Pancreas (tissue), 10 donors: ENCODE results near the gene ZCCHC9. TPM values are rescaled to one million over a fixed set of nuclear protein-coding genes. Genes with fewer than 3 reads are reported as not detected.
"Not testable (repeated sequence)": the region's sequence is repeated elsewhere in the genome, so short reads cannot be mapped to it uniquely, and the experiment has no call there.

Experiments
- ATAC-seq, 4 donors: fragments of 200-7000 bp; cut with Tn5 transposase; one replicate each; pipeline versions ENCODE4 v1.8.0 to v1.9.1; 2020; ENCODE audit warnings: mild to moderate bottlenecking in 4 of 4, moderate library complexity in 4 of 4
- DNase-seq, 6 donors: peaks; one replicate each; pipeline ENCODE4 v3.0.0-alpha.2; 2020
- FAIRE-seq: peaks from 2 replicates; lab custom pipeline; 2012; peaks lifted over from hg19 to GRCh38; lab: Jason Lieb, UNC
- H3K27ac ChIP-seq, 4 donors: fragments of 200-600 bp; sonication (generic); 1 replicate in 3 of 4; 2 replicates in 1 of 4; pipeline versions ENCODE4 v1.5.0 to v1.8.0; 2020
- H3K27me3 ChIP-seq, 4 donors: fragments of 200-600 bp; one replicate each; pipeline ENCODE4 v1.8.0; 2021
- H3K36me3 ChIP-seq, 3 donors: fragments of 200-600 bp; sonication (generic) in 1 of 3; one replicate each; pipeline versions ENCODE4 v1.5.0 to v1.8.0; 2020 to 2021
- H3K4me1 ChIP-seq, 3 donors: fragments of 200-600 bp; one replicate each; pipeline ENCODE4 v1.8.0; 2021
- H3K4me3 ChIP-seq, 4 donors: fragments of 200-600 bp; sonication (generic) in 2 of 4; one replicate each; pipeline versions ENCODE4 v1.5.0 to v1.8.0; 2020 to 2021
- H3K9me3 ChIP-seq, 4 donors: fragments of 200-600 bp; one replicate each; pipeline ENCODE4 v1.8.0; 2021
- CTCF ChIP-seq, 4 donors: fragments of 200-600 bp; sonication (generic) in 3 of 4; IDR thresholded peaks; one replicate each; pipeline versions ENCODE4 v1.5.0 to v1.8.0; 2021; ENCODE audit warnings: antibody characterized with exemption in 4 of 4
- WGBS, 2 donors: extraction: QIAGEN DNeasy Blood & Tissue Kit; methylation state at CpG; one replicate each; pipeline ENCODE4 v1.1.7; 2013; 5-methylcytosine and 5-hydroxymethylcytosine counted together
- intact Hi-C, 3 donors: fragments of 100-400 bp; cut with DNase I; formaldehyde crosslinking; loops; one replicate each; pipeline versions ENCODE4 v1.11.1 to v1.14.2; 2022
- polyA plus RNA-seq, 2 donors: library from polyadenylated mRNA; stranded (reverse); fragments of 200-250 nt; gene quantifications; one replicate each; pipeline ENCODE4 v1.2.3, GENCODE V29; 2013
- total RNA-seq, 6 donors: library from RNA; stranded (reverse); fragmentation: NEBNext Ultra II Directional in 4 of 6; extraction: Animal tissue kit (Norgen Biotek cat#: 25700) in 4 of 6; gene quantifications; one replicate each; pipeline versions ENCODE4 v1.2.1 to v1.2.4, GENCODE V29; 2021 to 2023
- donor health status: healthy with polysubstance abuse.
- donor health status: DM: no; HTN: no; CAD: no; lungs with moderate emphysema.
- donor health status: DM: no; HTN: no; CAD: no.
- donor health status: control.
- donor health status: control.
- donor health status: Bipolar disorder and iron deficiency.
- donor health status: DM: yes; HTN: yes; CAD: no.
- donor health status: DM: no; HTN: no; CAD: no.
- donor health status: DM: no; HTN: no; CAD: no.
- donor health status: DM: yes; HTN: yes; CAD: no.

Gene ZCCHC9
- total and polyA plus RNA-seq, 8 donors, result 6.1 to 14.7 (median 7.6) TPM

GRCh38 chr5:81336556-81336955 lies 35.2 kb downstream of the ZCCHC9 start:
- intact Hi-C loops, result no loop called here

GRCh38 chr5:81337803-81338202 lies 36.4 kb downstream of the ZCCHC9 start:
- ATAC-seq, result no peak
- H3K27me3 ChIP-seq, result no peaks in the 10 kb centered on the region
- TF ChIP-seq CTCF (IDR thresholded peaks at IDR 0.05), result no peak

More at GRCh38 chr5:81336556-81336955, 35.2 kb downstream of the ZCCHC9 start:
- Histone ChIP-seq H3K4me1 (no peaks in the 10 kb centered on the region), H3K9me3 (no peaks in the 10 kb centered on the region), H3K4me3 (no peak overlapping the region), H3K27me3 (no peaks in the 10 kb centered on the region), H3K27ac (no peak overlapping the region), H3K36me3 (no peaks in the 10 kb centered on the region)
- no peak for TF ChIP-seq CTCF (IDR thresholded peaks at IDR 0.05)
- ATAC-seq (no peak), DNase-seq (no peak), FAIRE-seq (no peak)
- 9 to 15% methylated on average over 1 of the region's 1 CpG for WGBS, 2 donors

GRCh38 chr5:81338213-81338612 lies 36.8 kb downstream of the ZCCHC9 start:
- intact Hi-C loops, ATAC-seq, H3K36me3 ChIP-seq, DNase-seq, H3K4me1 ChIP-seq, H3K4me3 ChIP-seq, FAIRE-seq, H3K27ac ChIP-seq, H3K9me3 ChIP-seq, H3K27me3 ChIP-seq: not testable (repeated sequence)
- 56 to 57% methylated on average over 3 of the region's 3 CpGs for WGBS, 2 donors

More at GRCh38 chr5:81337803-81338202, 36.4 kb downstream of the ZCCHC9 start:
- Histone ChIP-seq H3K27ac (no peak overlapping the region), H3K4me1 (no peaks in the 10 kb centered on the region), H3K36me3 (no peaks in the 10 kb centered on the region), H3K9me3 (no peaks in the 10 kb centered on the region), H3K4me3 (no peak overlapping the region)
- intact Hi-C loops, result no loop called here
- no peak for DNase-seq
- no peak for FAIRE-seq
- 45 to 47% methylated on average over 2 of the region's 2 CpGs for WGBS, 2 donors

GRCh38 chr5:81344736-81345135 lies 43.3 kb downstream of the ZCCHC9 start:
- no peak overlapping the region for H3K27ac ChIP-seq
- no peaks in the 10 kb centered on the region for H3K4me1 ChIP-seq
- no peaks in the 10 kb centered on the region for H3K36me3 ChIP-seq
- no peak for ATAC-seq
- WGBS, 2 donors, result 82 to 88% methylated on average over 13 of the region's 13 CpGs
- H3K27me3 ChIP-seq, result no peaks in the 10 kb centered on the region
- H3K4me3 ChIP-seq, result no peak overlapping the region
- no peak for FAIRE-seq
- DNase-seq, result no peak
- H3K9me3 ChIP-seq, result no peaks in the 10 kb centered on the region
- intact Hi-C loops, result no loop called here
- no peak for TF ChIP-seq CTCF (IDR thresholded peaks at IDR 0.05)

GRCh38 chr5:81345411-81346003 lies 44.1 kb downstream of the ZCCHC9 start:
- Histone ChIP-seq H3K27ac (no peak overlapping the region), H3K9me3 (no peaks in the 10 kb centered on the region), H3K27me3 (no peaks in the 10 kb centered on the region), H3K36me3 (no peaks in the 10 kb centered on the region), H3K4me3 (no peak overlapping the region), H3K4me1 (no peaks in the 10 kb centered on the region)
- 73 to 87% methylated on average over 5 of the region's 5 CpGs for WGBS, 2 donors
- FAIRE-seq (no peak), ATAC-seq (no peak), DNase-seq (no peak)
- no peak for TF ChIP-seq CTCF (IDR thresholded peaks at IDR 0.05)
- intact Hi-C loops, result no loop called here
